ENCODE data around the gene CDHR2. TPM values are rescaled to one million over a fixed set of nuclear protein-coding genes. Genes with fewer than 3 reads are reported as not detected.

The CDHR2 gene
- total and polyA plus RNA-seq, 2 of the 13 experiments (the other 11 are each of a cell fraction or from before 2014, with no cell fraction given) = 17.9 to 20.9 TPM

GRCh38 chr5:176533894-176534611 is 15.1 kb upstream of the CDHR2 start (continued):
- TF ChIP-seq ZNF547 (CRISPR knock-in tag; IDR thresholded peaks at IDR 0.05) (0 out of 2 replicates have a peak, but pooled peaks have one; percentile 43), SPEN (CRISPR knock-in tag; IDR thresholded peaks at IDR 0.05; ENCODE audit: low read depth) (0 out of 2 replicates have a peak, but pooled peaks have one; percentile 10), ZNF790 (CRISPR knock-in tag; IDR thresholded peaks at IDR 0.05; ENCODE audit: borderline replicate concordance) (no peak), REXO4 (CRISPR knock-in tag; IDR thresholded peaks at IDR 0.05; ENCODE audit: borderline replicate concordance) (no peak), ZNF687 (CRISPR knock-in tag; IDR thresholded peaks at IDR 0.05) (peak; percentile 83), ZBTB7B (CRISPR knock-in tag; IDR thresholded peaks at IDR 0.05) (0 out of 2 replicates have a peak, but pooled peaks have one; percentile 40), ZC3H4 (CRISPR knock-in tag; IDR thresholded peaks at IDR 0.05; ENCODE audit: borderline replicate concordance) (0 out of 2 replicates have a peak, but pooled peaks have one; percentile 75), PAWR (CRISPR knock-in tag; IDR thresholded peaks at IDR 0.05; ENCODE audit: borderline replicate concordance) (no peak), CEBPB (IDR thresholded peaks at IDR 0.05; ENCODE audit: borderline replicate concordance, low read depth, low read length) (peak; percentile 56; the same call in 1 of the 2 replicates), HHEX (CRISPR knock-in tag; IDR thresholded peaks at IDR 0.05) (no peak)

All from HepG2 (cell line).